H1 (cell line): Measurements from ENCODE around the gene CD276. TPM values are rescaled to one million over a fixed set of nuclear protein-coding genes. Genes with fewer than 3 reads are reported as not detected.
A peak's percentile ranks its signal among the peaks of the same experiment; 100 is the strongest.

ENCODE experiments used
- CTCF ChIA-PET: fragments of 300-600 bp; sonication (Branson Sonifier 250); formaldehyde crosslinking; loops from one replicate; lab custom pipeline; 2021; ENCODE audit not compliant: partially characterized antibody; lab: Charles Lee
- POLR2A ChIA-PET: fragments of 300-600 bp; sonication (Branson Sonifier 250); formaldehyde crosslinking; loops from one replicate; lab custom pipeline; 2021; ENCODE audit warnings: inconsistent platforms; ENCODE audit not compliant: partially characterized antibody; lab: Charles Lee
- DNase-seq, 2 experiments: peaks; one replicate each; pipeline versions ENCODE4 v3.0.0 to v3.0.0-alpha.2; 2010 to 2022; ENCODE audit warnings: low spot score in 2 of 2, low read depth in 1 of 2, mixed read lengths in 1 of 2
- FAIRE-seq: peaks from 2 replicates; lab custom pipeline; 2011; peaks lifted over from hg19 to GRCh38; lab: Jason Lieb, UNC
- H2AFZ ChIP-seq: 2 replicates; pipeline ENCODE4 v1.8.1; 2012; ENCODE audit warnings: low read length, inconsistent platforms
- H2AK5ac ChIP-seq: 2 replicates; pipeline ENCODE4 v1.6.1; 2013; ENCODE audit warnings: low read depth, low read length
- H2BK120ac ChIP-seq: replicated peaks from 2 replicates; pipeline ENCODE3; 2013; ENCODE audit warnings: low read depth, low read length, inconsistent platforms
- H2BK12ac ChIP-seq: 2 replicates; pipeline ENCODE4 v1.6.1; 2013; ENCODE audit warnings: low read depth, low read length
- H2BK15ac ChIP-seq: 2 replicates; pipeline ENCODE4 v1.6.1; 2013; ENCODE audit warnings: low read length
- H2BK20ac ChIP-seq: 2 replicates; pipeline ENCODE4 v1.6.1; 2013; ENCODE audit warnings: low read length
- H2BK5ac ChIP-seq: 2 replicates; pipeline ENCODE4 v1.6.1; 2013; ENCODE audit warnings: low read depth, low read length
- H3K14ac ChIP-seq: 2 replicates; pipeline ENCODE4 v1.6.1; 2013; ENCODE audit warnings: inconsistent platforms; ENCODE audit not compliant: insufficient read length
- H3K18ac ChIP-seq: 2 replicates; pipeline ENCODE4 v1.6.1; 2013; ENCODE audit warnings: low read length; ENCODE audit errors: extremely low read depth
- H3K23ac ChIP-seq: 2 replicates; pipeline ENCODE4 v1.6.1; 2013; ENCODE audit warnings: inconsistent platforms; ENCODE audit not compliant: insufficient read length
- H3K23me2 ChIP-seq: 2 replicates; pipeline ENCODE4 v1.6.1; 2013; ENCODE audit warnings: low read depth, low read length
- H3K27ac ChIP-seq: 2 replicates; pipeline ENCODE4 v1.6.1; 2011; ENCODE audit warnings: low read depth, low read length, inconsistent platforms
- H3K27me3 ChIP-seq, 4 experiments: replicated peaks in 1 of 4; 1 replicate in 1 of 4; 2 replicates in 3 of 4; pipeline versions ENCODE4 v1.6.1 to v1.8.1; 2011 to 2013; ENCODE audit warnings: low read length in 3 of 4, mild to moderate bottlenecking in 3 of 4, inconsistent platforms in 2 of 4, mixed read lengths in 2 of 4, moderate library complexity in 1 of 4; ENCODE audit not compliant: control insufficient read depth in 3 of 4, insufficient read depth in 3 of 4; ENCODE audit errors: extremely low read depth in 1 of 4
- H3K36me3 ChIP-seq, 4 experiments: 2 replicates each; pipeline versions ENCODE4 v1.6.1 to v1.8.1; 2011 to 2013; ENCODE audit warnings: mild to moderate bottlenecking in 4 of 4, low read length in 3 of 4, moderate library complexity in 2 of 4, control low read depth in 1 of 4, inconsistent platforms in 1 of 4; ENCODE audit not compliant: insufficient read depth in 4 of 4, control insufficient read depth in 2 of 4
- H3K4ac ChIP-seq: replicated peaks from 2 replicates; pipeline ENCODE3; 2013; ENCODE audit warnings: low read length, low read depth, mixed read lengths, inconsistent platforms; ENCODE audit not compliant: insufficient read length
- H3K4me1 ChIP-seq, 4 experiments: replicated peaks in 1 of 4; 1 replicate in 1 of 4; 2 replicates in 3 of 4; pipeline versions ENCODE4 v1.6.1 to v1.8.1; 2011 to 2013; ENCODE audit warnings: low read length in 3 of 4, inconsistent platforms in 2 of 4, mixed read lengths in 1 of 4; ENCODE audit not compliant: insufficient read depth in 4 of 4, control insufficient read depth in 3 of 4
- H3K4me2 ChIP-seq, 2 experiments: 2 replicates each; pipeline versions ENCODE4 v1.6.1 to v1.8.1; 2011 to 2013; ENCODE audit warnings: low read depth in 2 of 2, low read length in 2 of 2, control low read depth in 1 of 2, inconsistent platforms in 1 of 2, mild to moderate bottlenecking in 1 of 2; ENCODE audit not compliant: insufficient read depth in 1 of 2
- H3K4me3 ChIP-seq, 4 experiments: fragments of 200-600, 300-600 bp in 1 of 4; sonication (generic), shearing (Covaris generic), sonication (Bioruptor Twin) in 1 of 4; 2 replicates each; pipeline versions ENCODE4 v1.5.1 to v1.8.1; 2011 to 2016; ENCODE audit warnings: low read length in 4 of 4, low read depth in 3 of 4, control low read depth in 2 of 4, inconsistent platforms in 2 of 4, mild to moderate bottlenecking in 2 of 4, mixed read lengths in 1 of 4, moderate library complexity in 1 of 4; ENCODE audit not compliant: insufficient read depth in 2 of 4; ENCODE audit errors: extremely low read depth in 1 of 4
- H3K56ac ChIP-seq: replicated peaks from 2 replicates; pipeline ENCODE3; 2013; ENCODE audit warnings: low read depth, mild to moderate bottlenecking, mixed read lengths, low read length, inconsistent platforms; ENCODE audit not compliant: insufficient read length
- H3K79me1 ChIP-seq: 2 replicates; pipeline ENCODE4 v1.6.1; 2013; ENCODE audit warnings: low read depth, low read length, control low read depth
- H3K79me2 ChIP-seq, 2 experiments: 2 replicates each; pipeline versions ENCODE4 v1.6.1 to v1.8.1; 2012 to 2013; ENCODE audit warnings: low read length in 2 of 2, mild to moderate bottlenecking in 2 of 2, inconsistent platforms in 1 of 2; ENCODE audit not compliant: insufficient read depth in 2 of 2, control insufficient read depth in 1 of 2
- H3K9ac ChIP-seq, 4 experiments: replicated peaks in 1 of 4; 1 replicate in 1 of 4; 2 replicates in 3 of 4; pipeline versions ENCODE4 v1.6.1 to v1.8.1; 2011 to 2013; ENCODE audit warnings: low read depth in 3 of 4, low read length in 3 of 4, control low read depth in 2 of 4, mild to moderate bottlenecking in 2 of 4, moderate library complexity in 2 of 4, inconsistent platforms in 1 of 4; ENCODE audit errors: extremely low read depth in 1 of 4
- H3K9me3 ChIP-seq, 2 experiments: 2 replicates each; pipeline versions ENCODE4 v1.6.1 to v1.8.1; 2012 to 2013; ENCODE audit warnings: mild to moderate bottlenecking in 2 of 2, moderate library complexity in 2 of 2, control low read depth in 1 of 2, inconsistent platforms in 1 of 2, low read depth in 1 of 2, low read length in 1 of 2, mixed read lengths in 1 of 2; ENCODE audit not compliant: insufficient read depth in 2 of 2
- H4K20me1 ChIP-seq, 2 experiments: replicated peaks in 1 of 2; 2 replicates each; pipeline versions ENCODE3 to v1.8.1; 2011 to 2013; ENCODE audit warnings: inconsistent platforms in 2 of 2, low read length in 2 of 2, mild to moderate bottlenecking in 1 of 2; ENCODE audit not compliant: insufficient read depth in 2 of 2, control insufficient read depth in 1 of 2
- H4K5ac ChIP-seq: 2 replicates; pipeline ENCODE4 v1.6.1; 2013; ENCODE audit warnings: low read length, low read depth, mixed read lengths, inconsistent platforms; ENCODE audit not compliant: insufficient read length
- H4K8ac ChIP-seq: 2 replicates; pipeline ENCODE4 v1.8.0; 2013; ENCODE audit warnings: mild to moderate bottlenecking, moderate library complexity, low read length, inconsistent platforms; ENCODE audit not compliant: insufficient read depth; ENCODE audit errors: extremely low read depth
- H4K91ac ChIP-seq: replicated peaks from 2 replicates; pipeline ENCODE3; 2013; ENCODE audit warnings: low read length, mixed read lengths, inconsistent platforms; ENCODE audit not compliant: insufficient read length
- POLR2AphosphoS5 ChIP-seq: IDR thresholded peaks from 2 replicates; pipeline ENCODE4 v1.6.1; 2011; ENCODE audit warnings: low read depth, low read length
- SUZ12 ChIP-seq: fragments of 200-600 bp; sonication (generic); IDR thresholded peaks from 2 replicates; pipeline ENCODE4 v1.6.1; 2012; ENCODE audit warnings: mild to moderate bottlenecking, inconsistent platforms, low read length, moderate library complexity, mixed read lengths
- WGBS, 2 experiments: shearing (Covaris generic) in 1 of 2; methylation state at CpG; one replicate each; pipeline versions ENCODE4 v1.1.6 to v1.1.7; 2013 to 2015; ENCODE audit warnings: low lambda C conversion rate in 2 of 2, mixed read lengths in 2 of 2, inconsistent platforms in 1 of 2, low coverage in 1 of 2, missing lambda C conversion rate in 1 of 2; ENCODE audit not compliant: insufficient replicate concordance in 2 of 2, insufficient coverage in 1 of 2, insufficient read length in 1 of 2; ENCODE audit errors: extremely low coverage in 1 of 2, missing lambda C conversion rate in 1 of 2; 5-methylcytosine and 5-hydroxymethylcytosine counted together
- polyA plus RNA-seq, 7 experiments: library from polyadenylated mRNA; depleted of rRNA in 3 of 7; stranded (reverse) in 5 of 7; unstranded in 2 of 7; fragments of >200 nt in 5 of 7; fragments of 200-250 nt in 2 of 7; gene quantifications; 1 replicate in 5 of 7; 2 replicates in 1 of 7; 4 replicates in 1 of 7; pipeline versions ENCODE4 v1.2.1 to v1.2.3, GENCODE V29; 2011 to 2013; ENCODE audit warnings: missing spikeins in 2 of 7, mixed read lengths in 2 of 7
- total RNA-seq: library from RNA; stranded (reverse); fragmentation: NEBNext Ultra II Directional; extraction: Animal tissue kit (Norgen Biotek cat#: 25700); gene quantifications from 2 replicates; pipeline ENCODE4 v1.2.1, GENCODE V29; 2021
- TF ChIP-seq, protein P1 (sequence below): IDR thresholded peaks from 2 replicates; pipeline ENCODE4 v1.6.1; 2012; ENCODE audit warnings: inconsistent platforms

CD276 gene
- total and polyA plus RNA-seq, 2 of the 8 experiments (the other 6 are each of a cell fraction or from before 2014, with no cell fraction given) = 156 to 158 TPM

DNA sequence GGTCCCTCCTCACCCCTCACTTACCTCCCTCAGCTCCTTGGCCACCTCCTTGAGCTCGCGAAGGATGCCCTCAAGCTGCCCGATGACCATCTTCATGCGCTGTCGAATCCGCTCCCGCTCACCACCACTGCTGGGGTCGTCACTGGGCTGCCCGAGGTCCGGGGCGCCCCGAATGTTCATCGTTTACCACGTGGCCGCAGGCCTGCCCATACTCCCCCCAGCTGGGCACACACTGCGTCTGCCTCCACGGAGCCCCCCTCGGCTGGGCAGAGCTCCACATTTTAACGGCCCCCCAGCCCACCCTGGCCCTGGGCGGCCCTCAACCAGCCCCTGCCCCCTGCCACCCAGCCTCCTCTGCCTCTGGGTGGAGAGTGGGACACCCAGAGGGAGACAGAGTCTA is 66.8 kb downstream of the CD276 start:
- 99% methylated on average over 10 of the region's 20 CpGs; no CpG with 5 or more reads in 1 of the 2 experiments for WGBS, 2 experiments
- Histone ChIP-seq H3K18ac (no peak overlapping the region; the same call in 1 of the 2 replicates), H3K27ac (no peak overlapping the region), H3K27me3 (peaks cover 0 to 24% (median 13%) of the 10 kb centered on the region in 4 experiments; a peak in 6 of 7 replicates), H3K4me3 (peak overlapping the region in 1 of 4 experiments; percentile 87; a peak in 1 of 8 replicates), H3K36me3 (no peaks in the 10 kb centered on the region), H3K79me1 (no peaks in the 10 kb centered on the region), H3K23ac (no peak overlapping the region), H3K4ac (peak overlapping the region; percentile 74), H2BK20ac (no peak overlapping the region), H3K9ac (no peak overlapping the region), H3K79me2 (no peaks in the 10 kb centered on the region), H3K4me2 (peak overlapping the region; percentile 85 to 96; a peak in 2 of 4 replicates), H4K8ac (no peak overlapping the region; the same call in 1 of the 2 replicates), H3K9me3 (no peaks in the 10 kb centered on the region), H2BK120ac (no peak overlapping the region), H4K20me1 (no peaks in the 10 kb centered on the region), H4K5ac (no peak overlapping the region), H3K23me2 (peaks cover 16% of the 10 kb centered on the region; the same call in 1 of the 2 replicates), H3K14ac (no peak overlapping the region), H3K4me1 (peaks cover 11 to 36% (median 21%) of the 10 kb centered on the region in 4 experiments), H2AK5ac (0 out of 2 replicates have a peak overlapping the region, but pooled peaks have one; percentile 16), H2BK12ac (peak overlapping the region; percentile 84; the same call in 1 of the 2 replicates), H2AFZ (no peak overlapping the region), H4K91ac (no peak overlapping the region), H3K56ac (no peak overlapping the region), H2BK15ac (0 out of 2 replicates have a peak overlapping the region, but pooled peaks have one; percentile 61), H2BK5ac (no peak overlapping the region; the same call in 1 of the 2 replicates)
- DNase-seq (no peak), FAIRE-seq (no peak)
- CTCF ChIA-PET = interaction anchor here (0.7 to 9.4 kb wide), 12 partner anchors 11 to 717 kb away, joined by 3 to 45 read pairs (median 4); no protein-coding TSS in a partner anchor
- POLR2A ChIA-PET = interaction anchor here (1.4 to 1.7 kb wide), 2 partner anchors 29 to 118 kb away, joined by 3 to 6 read pairs; partner anchors contain the start of gene NPTN
- TF ChIP-seq, protein P1, sequence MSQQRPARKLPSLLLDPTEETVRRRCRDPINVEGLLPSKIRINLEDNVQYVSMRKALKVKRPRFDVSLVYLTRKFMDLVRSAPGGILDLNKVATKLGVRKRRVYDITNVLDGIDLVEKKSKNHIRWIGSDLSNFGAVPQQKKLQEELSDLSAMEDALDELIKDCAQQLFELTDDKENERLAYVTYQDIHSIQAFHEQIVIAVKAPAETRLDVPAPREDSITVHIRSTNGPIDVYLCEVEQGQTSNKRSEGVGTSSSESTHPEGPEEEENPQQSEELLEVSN = peak; percentile 17; the same call in 1 of the 2 replicates
- TF ChIP-seq POLR2AphosphoS5 = no peak
- no peak for TF ChIP-seq SUZ12
